HUDEP-2 (cell line): Measurements from ENCODE around the gene REEP5.
"Not testable (repeated sequence)": the region's sequence is repeated elsewhere in the genome, so short reads cannot be mapped to it uniquely, and the experiment has no call there.

ENCODE experiments used
- DNase-seq, 76 experiments: peaks; one replicate each; lab custom pipeline; 2025; ENCODE audit not compliant: unreplicated experiment in 76 of 76; lab: John Stamatoyannopoulos, UW

Gene REEP5

DNA sequence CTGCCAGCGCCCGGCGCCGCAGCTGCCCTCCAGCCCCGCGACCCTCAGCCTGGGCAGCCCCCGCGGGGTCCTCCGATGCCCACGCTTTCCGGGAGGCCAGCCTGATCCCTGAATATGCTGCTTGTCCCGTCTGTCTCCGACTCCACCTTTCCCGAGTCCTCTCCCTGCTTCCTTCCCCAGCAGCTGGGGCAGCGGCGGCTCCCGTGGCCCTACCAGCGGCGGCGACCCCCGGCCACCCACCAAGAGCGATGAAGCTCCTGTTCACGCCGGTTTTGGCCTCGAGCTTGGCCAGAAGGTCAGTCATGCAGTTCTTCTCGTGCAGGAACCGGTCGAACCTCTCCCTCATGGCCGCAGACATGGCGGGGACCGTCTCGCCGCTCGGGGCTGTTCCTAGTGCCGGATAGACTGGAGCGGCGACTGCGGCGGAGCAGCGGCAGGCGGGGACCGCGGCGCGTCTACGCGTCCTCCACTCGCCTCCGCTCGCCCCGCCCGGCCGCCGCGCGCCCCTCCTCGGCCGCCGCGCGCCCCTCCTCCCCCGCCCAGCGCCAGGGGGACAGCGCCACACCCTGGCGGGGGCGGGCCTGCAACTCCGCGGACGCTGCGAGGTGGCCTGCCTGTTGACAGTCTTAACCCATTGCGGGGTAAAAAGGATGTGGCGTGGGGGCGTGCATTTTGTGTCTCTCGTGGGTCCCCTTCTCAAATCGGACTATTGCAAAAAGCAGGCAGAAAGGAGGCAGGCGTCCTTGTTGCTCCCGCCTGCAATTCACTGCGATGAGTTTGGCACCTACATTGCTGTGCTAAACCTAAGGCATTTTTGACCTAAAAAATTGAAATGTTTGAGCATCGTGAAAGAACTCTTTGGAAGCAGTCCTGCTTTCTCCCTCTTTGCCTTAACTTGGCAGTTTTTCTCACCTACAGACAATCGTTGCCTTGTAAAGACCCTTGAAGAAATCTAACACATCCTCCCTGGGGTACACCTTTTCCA, at the start of gene REEP5:
TSS of gene REEP5 (minus strand) at position 395 of the 985 bp plus-strand sequence. CDS start at position 358, 37 bp downstream.
- DNase-seq = peak in 72 of 76 experiments; percentile 8 to 85 (median 68)

DNA sequence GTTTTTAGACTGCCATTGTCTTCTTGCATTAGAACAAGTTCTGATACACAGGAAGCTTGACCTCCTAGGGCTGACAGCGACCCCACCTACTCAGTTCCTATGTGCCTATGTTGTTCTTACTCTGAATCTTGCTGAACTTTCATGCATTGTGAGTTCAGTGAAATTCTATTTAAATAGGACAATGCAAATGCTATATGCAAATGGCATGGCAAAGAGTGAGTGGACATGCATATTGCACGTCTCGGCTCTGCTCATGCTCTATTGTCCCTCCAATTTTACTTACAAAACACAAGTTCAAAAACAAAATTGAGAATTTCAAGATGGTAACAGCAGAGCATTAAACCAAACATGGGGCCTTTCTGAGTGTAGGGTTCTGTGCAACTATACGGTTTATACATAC, 49.2 kb upstream of the REEP5 start:
- DNase-seq = no peak

DNA sequence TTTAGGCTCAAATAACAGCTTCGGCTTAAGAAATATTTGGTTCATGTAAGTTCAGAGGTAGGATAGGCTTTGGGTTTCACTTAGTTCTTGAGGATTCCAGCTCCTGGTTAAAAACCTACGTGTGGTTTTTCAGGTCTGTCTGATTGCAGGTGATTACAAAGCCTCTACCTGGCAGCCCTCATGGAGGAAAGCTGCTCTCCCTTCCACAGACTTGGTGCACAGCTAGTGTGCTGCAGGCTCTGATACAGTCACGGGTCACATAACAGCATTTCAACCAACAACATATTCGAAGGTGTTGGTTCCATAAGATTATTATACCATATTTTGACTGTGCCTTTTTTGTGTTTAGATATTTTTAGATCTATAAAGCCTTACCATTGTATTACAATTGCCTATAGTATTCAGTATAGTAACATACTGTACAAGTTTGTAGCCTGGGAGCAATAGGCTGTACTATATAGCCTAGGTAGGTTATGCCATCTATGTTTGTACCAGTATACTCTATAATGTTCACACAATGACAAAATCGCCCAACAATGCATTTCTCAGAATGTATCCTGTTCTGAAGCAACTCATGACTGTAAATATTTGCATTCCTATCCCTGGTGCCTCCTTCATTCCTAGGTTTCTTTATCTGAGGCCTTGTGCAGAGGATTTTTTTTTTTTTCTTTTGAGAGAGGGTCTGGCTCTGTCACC, 46.5 kb upstream of the REEP5 start:
- DNase-seq = no peak

DNA sequence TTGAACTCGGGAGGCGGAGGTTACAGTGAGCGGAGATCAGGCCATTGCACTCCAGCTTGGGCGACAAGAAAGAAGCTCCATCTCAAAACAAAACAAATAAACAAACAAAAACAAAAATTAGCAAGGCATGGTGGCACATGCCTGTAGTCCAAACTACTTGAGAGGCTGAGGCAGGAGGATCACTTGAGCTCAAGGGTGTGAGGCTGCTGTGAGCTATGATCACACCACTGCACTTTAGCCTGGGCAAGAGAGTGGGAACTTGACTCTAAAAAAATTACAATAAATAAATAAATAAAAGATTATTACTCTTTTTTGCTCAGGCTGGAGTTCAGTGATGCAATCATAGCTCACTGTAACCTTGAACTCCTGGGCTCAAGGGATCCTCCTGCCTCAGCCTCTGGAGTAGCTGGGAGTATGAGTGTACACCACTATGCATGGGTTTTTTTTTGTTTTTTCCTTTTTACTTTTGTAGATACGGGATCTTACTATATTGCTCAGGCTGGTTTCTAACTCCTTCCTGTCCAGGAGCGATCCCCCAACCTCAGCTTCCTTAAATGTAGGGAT, 45.6 kb upstream of the REEP5 start:
- no peak for DNase-seq

DNA sequence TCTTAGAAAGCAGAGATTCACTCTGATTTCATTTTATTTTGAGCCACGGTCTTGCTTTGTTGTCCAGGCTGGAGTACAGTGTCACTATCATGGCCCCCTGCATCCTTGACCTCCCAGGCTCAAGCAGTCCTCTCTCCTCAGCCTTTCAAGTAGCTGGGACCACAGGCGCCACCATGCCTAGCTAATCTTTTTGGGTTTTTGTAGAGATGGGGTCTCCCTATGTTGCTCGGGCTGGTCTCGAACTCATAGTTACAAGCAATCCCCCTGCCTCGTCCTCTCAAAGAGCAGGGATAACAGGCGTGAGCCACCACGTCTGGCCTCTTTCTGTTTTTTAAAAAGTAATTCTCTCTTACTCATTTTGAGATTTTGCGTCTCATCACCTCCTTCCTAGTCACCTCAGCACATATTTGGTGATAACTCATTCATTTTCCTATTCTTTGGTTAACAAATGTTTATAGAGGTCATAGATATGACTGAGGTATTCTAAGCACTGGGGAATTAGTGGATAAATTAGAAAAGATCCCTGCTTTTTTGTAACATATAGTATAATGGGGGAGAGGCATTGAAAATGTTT, 43.8 kb upstream of the REEP5 start:
- DNase-seq = no peak

DNA sequence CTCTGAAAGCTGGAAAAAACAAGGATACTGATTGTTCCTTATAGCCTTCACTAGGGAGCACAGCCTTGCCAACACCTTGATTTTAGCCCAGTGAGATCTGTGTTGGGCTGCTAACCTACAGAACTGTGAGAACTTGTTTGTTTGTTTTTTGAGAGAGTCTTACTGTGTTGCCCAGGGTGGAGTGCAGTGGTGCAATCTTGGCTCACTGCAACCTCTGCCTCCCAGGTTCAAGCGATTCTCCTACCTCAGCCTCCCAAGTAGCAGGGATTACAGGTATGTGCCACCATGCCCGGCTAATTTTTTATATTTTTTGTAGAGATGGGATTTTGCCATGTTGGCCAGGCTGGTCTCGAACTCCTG, 41.3 kb upstream of the REEP5 start:
- not testable (repeated sequence) for DNase-seq

DNA sequence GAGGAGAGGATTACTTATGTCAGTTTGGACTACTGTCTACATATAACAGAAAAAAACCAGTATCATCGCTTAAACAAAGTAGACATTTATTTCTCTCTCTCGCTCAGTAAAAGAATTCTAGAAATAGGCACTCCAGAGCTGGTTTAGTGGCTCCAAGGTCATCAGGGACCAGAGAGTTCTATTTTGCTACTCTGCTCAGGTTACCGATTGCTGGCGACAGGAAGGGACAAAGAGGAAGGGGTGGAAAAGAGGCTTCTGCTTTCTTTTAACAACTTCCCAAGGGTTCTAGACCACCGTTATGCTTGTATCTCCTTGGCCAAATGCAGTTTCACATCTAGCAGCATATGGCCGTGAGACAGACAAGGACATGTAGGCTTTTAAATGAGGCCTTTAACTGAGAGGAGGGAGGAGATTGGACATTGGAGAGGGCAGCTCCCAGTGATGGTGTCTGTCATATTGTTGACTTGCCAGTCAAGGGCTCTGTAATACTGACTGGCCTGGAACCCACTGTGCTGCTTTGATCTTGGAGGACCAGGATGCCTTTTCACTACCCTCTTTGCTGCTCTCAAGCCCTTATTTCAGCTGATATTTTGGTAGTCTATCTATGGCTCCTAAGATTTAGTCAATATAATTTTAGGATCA, 39.0 kb upstream of the REEP5 start:
- DNase-seq = no peak

DNA sequence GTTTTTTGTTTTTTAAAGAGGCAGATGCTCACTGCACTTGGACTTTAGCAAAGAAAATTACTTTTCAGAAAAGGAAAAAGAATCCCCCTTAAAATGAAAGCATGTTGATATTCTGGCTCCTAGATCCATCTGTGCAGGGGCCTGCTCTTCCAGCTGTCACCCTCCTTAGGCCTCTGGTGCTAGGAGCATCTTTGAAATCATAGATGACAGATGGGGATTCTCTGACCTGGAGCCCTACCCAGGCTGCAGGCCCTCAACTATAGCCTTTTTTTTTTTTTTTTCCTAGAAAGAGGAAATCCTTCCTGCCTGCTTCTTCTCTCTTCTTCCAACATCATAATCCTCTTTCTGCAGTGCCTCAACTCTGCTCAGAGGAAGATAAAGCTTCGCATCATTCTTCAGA, 38.3 kb upstream of the REEP5 start:
- DNase-seq = no peak

DNA sequence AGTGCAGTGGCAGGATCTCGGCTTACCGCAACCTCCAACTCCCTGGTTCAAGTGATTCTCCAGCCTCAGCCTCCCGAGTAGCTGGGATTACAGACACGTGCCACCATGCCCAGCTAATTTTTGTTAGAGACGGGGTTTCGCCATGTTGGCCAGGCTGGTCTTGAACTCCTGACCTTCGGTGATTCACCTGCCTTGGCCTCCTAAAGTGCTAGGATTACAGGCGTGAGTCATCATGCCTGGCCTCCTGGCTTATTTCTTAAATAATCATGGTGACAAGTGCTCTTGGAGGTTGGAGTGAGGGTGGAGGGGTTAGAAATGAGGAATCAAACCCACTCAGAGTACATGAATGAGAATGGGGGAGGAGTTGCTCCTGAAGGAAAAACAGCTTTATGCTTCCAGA, 37.8 kb upstream of the REEP5 start:
- not testable (repeated sequence) for DNase-seq

DNA sequence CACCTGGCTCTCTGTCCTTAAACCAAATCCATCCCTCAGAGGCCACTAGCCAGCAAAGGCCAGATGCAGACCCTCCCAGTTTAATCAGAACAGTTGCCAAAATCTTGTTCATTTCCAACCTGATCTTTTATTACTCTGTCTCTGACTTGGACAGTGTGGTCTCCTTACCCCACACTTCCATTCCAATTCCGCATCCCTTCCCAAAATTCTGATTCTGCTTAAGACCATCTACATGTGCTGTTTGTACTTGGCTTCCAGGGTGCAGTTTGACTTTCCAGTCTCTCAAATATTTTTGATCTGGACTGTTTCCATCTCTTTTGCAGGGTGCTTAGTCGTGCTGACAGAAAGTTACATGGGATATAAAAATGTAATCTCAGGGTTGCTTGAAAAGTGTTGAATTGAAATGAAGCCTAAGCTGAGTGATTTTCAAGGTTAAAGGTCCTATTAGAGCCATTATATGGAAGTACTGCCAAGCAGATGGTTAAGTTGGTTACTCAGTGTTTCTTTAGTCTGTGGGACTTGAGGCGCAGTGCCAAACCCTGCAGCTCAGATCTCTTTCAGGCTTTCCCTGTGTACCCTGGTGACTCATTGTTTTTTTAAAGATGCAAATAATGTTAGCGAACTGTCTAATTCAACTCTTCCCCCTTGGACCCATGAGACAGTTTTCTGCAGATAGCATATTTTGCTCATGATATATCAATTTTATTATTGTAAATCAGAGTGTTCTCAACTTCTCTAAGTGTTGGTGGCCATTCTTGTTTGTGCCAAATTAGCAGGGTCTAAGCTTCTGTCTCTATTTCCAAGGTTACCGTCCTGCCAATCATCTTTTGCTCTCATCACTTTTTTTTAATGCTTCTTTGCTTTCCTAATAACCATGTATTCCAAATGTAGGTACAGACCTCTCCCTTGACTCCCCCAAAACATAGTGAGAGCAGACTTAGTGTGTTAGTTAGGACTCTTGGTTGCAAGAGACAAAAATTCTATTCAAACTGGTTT, 36.4 kb upstream of the REEP5 start:
- peak in 43 of 76 experiments; percentile 4 to 53 (median 22) for DNase-seq

DNA sequence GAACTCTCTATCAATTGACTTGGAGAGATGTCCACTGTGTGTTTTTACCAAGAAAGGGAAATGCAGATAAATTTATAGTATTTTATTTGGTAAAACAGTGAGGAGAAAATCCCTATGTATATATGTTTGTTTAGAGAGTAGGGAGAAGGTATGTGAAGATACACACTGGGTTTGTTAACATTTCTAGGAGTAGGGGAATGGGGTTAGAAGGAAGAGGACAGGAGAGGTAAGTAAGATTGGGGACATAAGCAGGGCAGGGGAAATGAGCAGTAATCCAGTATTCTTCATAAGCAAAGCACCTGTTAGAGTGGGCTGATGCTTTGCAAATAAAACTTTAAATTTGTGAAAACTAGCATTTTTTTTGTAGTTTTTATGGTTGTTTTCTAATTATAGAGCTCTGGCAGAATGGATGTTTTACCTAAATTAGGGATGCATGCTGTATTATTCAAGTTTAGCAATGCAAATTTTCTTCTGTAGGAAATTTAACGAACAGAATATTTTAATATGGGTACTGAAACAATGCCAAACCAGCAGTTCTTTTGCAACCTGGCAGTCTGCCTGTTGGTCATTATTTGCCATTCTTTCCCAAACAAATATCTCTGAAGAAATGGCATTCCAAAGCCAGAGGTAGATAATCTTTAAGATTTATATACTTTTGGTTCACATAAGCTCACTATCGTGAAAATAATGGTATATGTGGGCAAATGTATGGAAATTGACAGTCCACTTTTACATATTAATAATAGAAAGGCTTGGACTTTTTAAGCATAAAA, 35.2 kb upstream of the REEP5 start:
- DNase-seq = no peak

DNA sequence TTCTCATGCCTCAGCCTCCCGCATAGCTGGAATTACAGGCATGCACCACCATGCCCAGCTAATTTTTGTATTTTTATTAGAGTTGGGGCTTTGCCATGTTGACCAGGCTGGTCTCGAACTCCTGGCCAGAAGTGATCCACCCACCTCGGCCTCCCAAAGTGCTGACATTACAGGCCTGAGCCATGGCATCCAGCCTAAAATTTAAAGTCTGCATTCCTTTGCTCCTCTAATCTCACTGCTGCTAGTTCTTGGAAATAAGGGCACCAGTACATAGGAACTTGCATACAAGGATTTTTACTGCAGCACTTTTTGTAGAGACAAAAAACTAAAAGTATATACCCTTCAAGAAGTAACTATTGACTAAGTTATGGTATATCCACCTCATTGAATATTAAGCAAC, 34.6 kb upstream of the REEP5 start:
- no peak for DNase-seq

DNA sequence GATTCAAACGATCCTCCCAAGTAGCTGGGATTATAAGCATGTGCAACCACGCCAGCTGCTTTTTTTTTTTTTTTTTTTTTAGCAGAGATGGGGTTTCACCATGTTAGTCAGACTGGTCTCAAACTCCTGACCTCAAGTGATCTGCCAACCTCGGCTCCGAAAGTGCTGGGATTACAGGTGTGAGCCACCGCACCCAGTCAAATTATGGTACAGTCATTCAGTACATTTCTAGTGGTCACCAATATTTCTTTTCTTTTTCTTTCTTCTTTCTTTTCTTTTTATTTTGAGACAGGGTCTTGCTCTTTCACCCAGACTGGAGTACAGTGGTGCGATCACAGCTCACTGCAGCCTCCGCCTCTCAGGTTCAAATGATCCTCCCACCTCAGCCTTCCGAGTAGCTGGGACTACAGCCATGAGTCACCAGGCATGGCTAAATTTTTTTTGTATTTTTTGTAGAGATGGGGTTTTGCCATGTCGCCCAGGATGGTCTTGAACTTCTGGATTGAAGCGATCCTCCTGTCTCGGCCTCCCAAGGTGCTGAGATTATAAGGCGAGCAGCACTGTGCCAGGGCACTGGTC, 29.2 kb upstream of the REEP5 start:
- no peak for DNase-seq

DNA sequence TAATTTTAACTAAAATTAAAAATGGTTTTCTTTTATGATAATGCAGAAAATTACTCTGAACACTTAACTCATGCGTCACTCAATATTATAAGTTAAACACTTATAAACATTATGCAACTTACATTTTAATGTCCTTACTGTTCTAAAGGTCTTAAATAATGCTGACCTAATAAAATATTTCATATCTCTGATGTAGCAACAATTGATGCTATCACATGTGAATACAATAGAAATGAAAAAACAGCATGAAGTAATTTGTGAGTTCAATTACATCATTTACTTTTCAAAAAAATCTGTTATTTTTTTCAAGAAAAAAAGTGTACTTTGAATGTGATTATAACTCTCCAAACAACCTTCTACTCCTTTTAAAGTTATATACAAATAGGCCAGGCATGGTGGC, 26.4 kb upstream of the REEP5 start:
- no peak for DNase-seq

DNA sequence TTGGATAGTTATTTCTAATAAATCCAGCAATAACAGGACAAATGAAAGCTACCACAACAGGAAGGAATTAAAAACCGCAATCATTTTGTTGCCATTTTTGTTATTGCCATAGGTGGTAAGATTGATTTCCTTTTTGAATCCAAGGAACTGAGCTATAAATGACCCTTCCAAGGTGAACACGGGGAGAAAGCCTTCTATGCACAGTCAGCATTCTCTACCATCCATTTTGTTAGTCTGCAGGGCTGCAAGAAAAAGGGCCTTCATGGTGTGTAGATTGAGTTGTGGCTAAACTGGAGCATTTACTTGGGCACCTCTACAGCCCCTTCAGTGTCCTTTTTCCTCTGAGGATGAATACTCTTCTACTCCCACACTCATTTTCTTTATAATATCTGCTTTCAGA, 18.6 kb upstream of the REEP5 start:
- no peak for DNase-seq

DNA sequence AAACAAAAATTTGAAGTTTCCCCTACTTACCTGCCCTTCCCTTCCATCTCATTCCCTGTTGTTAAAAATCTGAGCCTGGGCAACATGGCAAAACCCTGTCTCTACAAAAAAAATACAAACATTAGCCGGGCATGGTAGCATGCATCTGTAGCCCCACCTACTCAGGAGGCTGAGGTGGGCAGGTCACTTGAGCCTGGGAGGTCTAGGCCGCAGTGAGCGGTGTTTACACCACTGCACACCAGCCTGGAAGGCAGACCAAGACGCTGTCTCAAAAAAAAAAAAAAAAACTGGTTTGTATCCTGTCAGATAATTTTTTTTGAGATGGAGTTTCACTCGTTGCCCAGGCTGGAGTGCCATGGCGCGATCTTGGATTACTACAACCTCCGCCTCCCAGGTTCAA, 16.3 kb upstream of the REEP5 start:
- no peak for DNase-seq

DNA sequence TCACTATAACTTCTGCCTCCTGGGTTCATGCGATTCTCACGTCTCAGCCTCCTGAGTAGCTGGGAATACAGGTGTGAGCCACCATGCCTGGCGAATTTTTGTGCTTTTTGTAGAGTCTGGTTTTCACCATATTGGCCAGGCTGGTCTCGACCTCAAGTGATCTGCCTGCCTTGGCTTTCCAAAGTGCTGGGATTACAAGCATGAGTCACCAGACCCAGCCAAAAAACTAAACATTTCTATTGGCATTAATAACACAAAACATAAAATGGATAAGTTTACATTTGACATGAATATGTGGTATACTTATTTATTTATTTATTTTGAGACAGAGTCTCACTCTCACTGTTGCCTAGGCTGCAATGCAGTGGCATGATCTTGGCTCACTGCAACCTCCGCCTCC, 13.6 kb upstream of the REEP5 start:
- DNase-seq = no peak

DNA sequence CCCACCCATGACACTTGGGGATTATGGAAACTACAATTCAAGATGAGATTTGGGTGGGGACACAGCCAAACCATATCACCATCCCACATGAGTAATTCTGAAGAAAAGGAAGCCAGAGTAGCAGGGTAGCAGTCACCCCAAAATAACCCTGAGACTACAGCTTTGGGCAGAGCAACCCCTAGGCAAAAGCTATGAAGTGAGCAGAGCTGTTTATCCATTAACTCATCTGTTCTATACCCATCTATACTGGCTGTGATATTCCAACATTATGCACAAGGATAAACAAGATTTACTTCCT, 12.3 kb upstream of the REEP5 start:
- no peak for DNase-seq
